Kidney (tissue), 14 donors: ENCODE results near the gene CCDC85C. TPM values are rescaled to one million over a fixed set of nuclear protein-coding genes. Genes with fewer than 3 reads are reported as not detected.

ENCODE experiments used
- DNase-seq, 5 donors: peaks; one replicate each; pipeline ENCODE4 v3.0.0-alpha.2; 2013 to 2020
- FAIRE-seq: peaks from 2 replicates; lab custom pipeline; 2012; peaks lifted over from hg19 to GRCh38; lab: Jason Lieb, UNC
- H3K27ac ChIP-seq, 2 donors: one replicate each; pipeline ENCODE4 v1.7.0; 2013; ENCODE audit warnings: low read depth in 2 of 2, low read length in 2 of 2, inconsistent platforms in 1 of 2
- H3K27me3 ChIP-seq: one replicate; pipeline ENCODE4 v1.7.1; 2013; ENCODE audit warnings: low read length, inconsistent platforms; ENCODE audit not compliant: control insufficient read depth, insufficient read depth
- H3K36me3 ChIP-seq, 3 donors: one replicate each; pipeline versions ENCODE4 v1.7.0 to v1.7.1; 2013; ENCODE audit warnings: low read length in 3 of 3, control low read depth in 1 of 3, inconsistent platforms in 1 of 3; ENCODE audit not compliant: insufficient read depth in 3 of 3, control insufficient read depth in 2 of 3
- H3K4me1 ChIP-seq, 3 donors: one replicate each; pipeline versions ENCODE4 v1.7.0 to v1.7.1; 2013; ENCODE audit warnings: low read length in 3 of 3, inconsistent platforms in 1 of 3, low read depth in 1 of 3; ENCODE audit not compliant: control insufficient read depth in 2 of 3, insufficient read depth in 2 of 3
- H3K4me3 ChIP-seq, 3 donors: one replicate each; pipeline versions ENCODE4 v1.7.0 to v1.8.1; 2013; ENCODE audit warnings: low read length in 3 of 3, control low read depth in 1 of 3, inconsistent platforms in 1 of 3
- H3K9ac ChIP-seq, 3 donors: one replicate each; pipeline versions ENCODE4 v1.7.0 to v1.7.1; 2013; ENCODE audit warnings: low read length in 3 of 3, control low read depth in 1 of 3, inconsistent platforms in 1 of 3
- H3K9me3 ChIP-seq, 3 donors: one replicate each; pipeline versions ENCODE4 v1.7.0 to v1.7.1; 2013; ENCODE audit warnings: low read length in 3 of 3, control low read depth in 1 of 3, inconsistent platforms in 1 of 3; ENCODE audit not compliant: control insufficient read depth in 2 of 3, insufficient read depth in 1 of 3
- intact Hi-C: fragments of 100-400 bp; cut with DNase I; formaldehyde crosslinking; loops from one replicate; pipeline ENCODE4 v1.11.1; 2022
- polyA plus RNA-seq: library from polyadenylated mRNA; stranded (reverse); fragments of 350-450 nt; fragmentation: Illumina TruSeq; extraction: RNeasy Lipid Tissue Mini Kit (QIAGEN cat#74804); gene quantifications from one replicate; pipeline ENCODE4 v1.2.3, GENCODE V29; 2014; ENCODE audit warnings: low read depth, low replicate concordance; ENCODE audit not compliant: insufficient read depth
- total RNA-seq: library from RNA; stranded (reverse); fragmentation: NEBNext Ultra II Directional; extraction: Animal tissue kit (Norgen Biotek cat#: 25700); gene quantifications from one replicate; pipeline ENCODE4 v1.2.1, GENCODE V29; 2021
- TF ChIP-seq, protein P1 (sequence below): IDR thresholded peaks from 3 replicates; pipeline ENCODE4 v1.5.1; 2012; ENCODE audit warnings: mild to moderate bottlenecking, moderate library complexity, borderline replicate concordance; ENCODE audit not compliant: insufficient read depth; ENCODE audit errors: extremely low read depth
- donor health status: control.
- donor health status: control.
- donor health status: control.
- donor health status: control.
- donor health status: control.
- donor health status: DM: yes; HTN: yes; CAD: no.
- donor health status: Normal renal cell carcinoma (clear cell type).

CCDC85C gene
- total and polyA plus RNA-seq, 2 donors from 2014 or later = 14.7 to 21.4 TPM

DNA sequence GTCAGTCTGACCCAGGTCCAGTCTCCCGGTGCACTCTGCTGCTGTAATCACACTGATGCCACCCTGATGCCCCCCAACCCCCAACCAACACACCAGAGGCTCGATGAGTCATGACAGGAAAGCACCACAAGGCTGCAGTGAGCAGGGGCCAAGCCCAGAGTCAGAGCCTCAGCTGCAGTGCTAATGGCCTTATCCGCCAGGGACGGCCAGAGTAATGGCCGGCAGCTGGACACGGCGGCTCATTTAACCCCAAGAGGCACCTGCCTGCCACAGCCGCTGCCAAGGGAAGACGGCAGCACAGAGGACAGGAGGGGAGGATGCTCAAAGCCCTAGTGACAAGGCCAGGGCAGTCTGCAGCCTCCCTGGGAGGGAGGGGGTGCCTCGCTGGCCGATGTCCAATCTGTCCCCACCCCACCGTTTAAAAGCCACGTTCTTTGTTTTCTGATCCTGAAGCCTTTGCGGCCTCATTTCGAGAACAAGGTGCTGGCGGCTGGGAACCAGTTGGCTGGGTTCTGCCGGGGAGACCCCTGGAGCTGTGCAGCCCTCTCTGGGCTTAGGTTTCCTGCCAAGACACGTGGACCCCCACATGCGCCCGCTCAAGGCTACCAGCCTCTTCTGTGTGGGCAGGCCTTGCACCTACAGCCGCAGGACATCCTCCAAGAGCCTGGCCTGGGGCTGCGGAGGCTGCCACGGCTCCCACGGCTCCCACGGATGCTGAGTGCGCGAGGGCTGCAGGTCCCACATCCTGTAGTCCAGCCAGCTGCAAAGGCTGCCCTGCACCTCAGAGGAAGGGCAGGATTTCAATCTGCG, 13.1 kb downstream of the CCDC85C start:
- Histone ChIP-seq H3K27me3 (no peaks in the 10 kb centered on the region), H3K4me1 (peaks cover 0 to 32% (median 25%) of the 10 kb centered on the region in 3 donors), H3K4me3 (no peak overlapping the region), H3K9ac (no peak overlapping the region), H3K27ac (no peak overlapping the region), H3K9me3 (no peaks in the 10 kb centered on the region), H3K36me3 (no peaks in the 10 kb centered on the region)
- DNase-seq (no peak), FAIRE-seq (no peak)
- TF ChIP-seq, protein P1, sequence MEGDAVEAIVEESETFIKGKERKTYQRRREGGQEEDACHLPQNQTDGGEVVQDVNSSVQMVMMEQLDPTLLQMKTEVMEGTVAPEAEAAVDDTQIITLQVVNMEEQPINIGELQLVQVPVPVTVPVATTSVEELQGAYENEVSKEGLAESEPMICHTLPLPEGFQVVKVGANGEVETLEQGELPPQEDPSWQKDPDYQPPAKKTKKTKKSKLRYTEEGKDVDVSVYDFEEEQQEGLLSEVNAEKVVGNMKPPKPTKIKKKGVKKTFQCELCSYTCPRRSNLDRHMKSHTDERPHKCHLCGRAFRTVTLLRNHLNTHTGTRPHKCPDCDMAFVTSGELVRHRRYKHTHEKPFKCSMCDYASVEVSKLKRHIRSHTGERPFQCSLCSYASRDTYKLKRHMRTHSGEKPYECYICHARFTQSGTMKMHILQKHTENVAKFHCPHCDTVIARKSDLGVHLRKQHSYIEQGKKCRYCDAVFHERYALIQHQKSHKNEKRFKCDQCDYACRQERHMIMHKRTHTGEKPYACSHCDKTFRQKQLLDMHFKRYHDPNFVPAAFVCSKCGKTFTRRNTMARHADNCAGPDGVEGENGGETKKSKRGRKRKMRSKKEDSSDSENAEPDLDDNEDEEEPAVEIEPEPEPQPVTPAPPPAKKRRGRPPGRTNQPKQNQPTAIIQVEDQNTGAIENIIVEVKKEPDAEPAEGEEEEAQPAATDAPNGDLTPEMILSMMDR = no peak
- intact Hi-C loops = no loop called here

DNA sequence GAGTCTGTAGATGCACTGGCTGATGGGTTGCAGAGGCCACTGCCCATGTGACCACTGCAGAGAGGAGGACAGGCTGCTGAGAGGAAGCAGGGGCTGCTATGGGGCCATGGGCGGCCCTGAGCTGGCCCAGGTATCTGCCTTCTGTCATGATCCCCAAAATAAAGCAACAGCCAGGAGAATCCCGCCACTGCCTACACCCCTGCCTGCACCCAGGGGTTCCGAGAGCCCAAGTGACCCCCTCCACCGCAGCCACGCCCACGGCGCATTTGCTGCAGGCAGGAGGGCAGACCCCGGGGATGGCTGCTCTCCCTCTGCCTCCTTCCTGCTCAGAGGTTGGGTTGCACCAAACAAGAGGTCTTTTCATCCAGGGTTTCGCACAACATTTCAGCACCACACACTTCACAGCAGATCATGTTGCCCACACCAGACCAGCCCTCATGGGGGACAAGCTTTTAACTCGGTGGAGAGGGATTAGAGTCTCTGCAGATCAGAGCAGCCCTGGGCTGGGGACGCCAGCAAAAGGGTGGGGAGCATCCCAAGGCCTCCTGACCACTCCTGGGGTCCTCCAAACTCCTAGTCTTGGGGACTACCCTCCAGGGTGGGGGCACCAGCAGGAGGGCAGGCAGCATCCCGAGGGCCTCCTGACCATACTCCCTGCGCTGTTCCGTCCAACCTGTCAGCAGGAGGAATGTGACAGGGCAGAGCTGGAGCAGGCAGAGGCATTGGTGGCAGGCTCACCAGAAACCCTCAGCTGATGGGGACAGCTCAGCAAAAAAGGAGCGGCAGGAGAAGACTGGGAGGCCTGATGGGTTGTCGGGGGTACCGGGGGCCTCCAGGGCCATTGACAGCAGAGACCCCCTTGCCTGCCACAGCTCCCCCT, 14.1 kb downstream of the CCDC85C start:
- H3K27ac ChIP-seq = no peak overlapping the region
- H3K9me3 ChIP-seq = no peaks in the 10 kb centered on the region
- H3K4me1 ChIP-seq = peaks cover 0 to 29% (median 21%) of the 10 kb centered on the region in 3 donors
- TF ChIP-seq, protein P1 = no peak
- no peaks in the 10 kb centered on the region for H3K36me3 ChIP-seq
- H3K27me3 ChIP-seq = no peaks in the 10 kb centered on the region
- intact Hi-C loops = no loop called here
- H3K4me3 ChIP-seq = no peak overlapping the region
- DNase-seq = no peak
- FAIRE-seq = no peak
- H3K9ac ChIP-seq = no peak overlapping the region

DNA sequence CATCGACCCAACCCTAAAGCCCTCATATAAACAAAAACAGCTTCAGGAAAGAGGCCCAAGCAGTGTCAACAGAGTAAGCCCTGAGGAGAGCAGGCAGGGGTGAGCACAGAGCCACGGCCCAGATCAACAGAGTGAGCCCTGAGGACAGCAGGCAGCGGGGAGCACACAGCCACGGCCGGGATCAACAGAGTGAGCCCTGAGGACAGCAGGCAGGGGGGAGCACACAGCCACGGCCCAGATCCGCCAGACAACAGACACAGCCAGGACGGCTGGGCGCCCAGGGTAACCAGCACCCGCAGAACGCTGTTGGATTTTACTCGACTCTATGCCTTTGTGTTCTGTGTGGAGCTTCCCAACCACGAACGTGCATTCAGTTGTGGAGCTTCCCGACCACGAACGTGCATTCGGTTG, 15.0 kb downstream of the CCDC85C start:
- Histone ChIP-seq H3K4me1 (peaks cover 0 to 26% (median 17%) of the 10 kb centered on the region in 3 donors), H3K27me3 (no peaks in the 10 kb centered on the region), H3K9ac (no peak overlapping the region), H3K36me3 (no peaks in the 10 kb centered on the region), H3K27ac (no peak overlapping the region), H3K9me3 (no peaks in the 10 kb centered on the region), H3K4me3 (no peak overlapping the region)
- FAIRE-seq (no peak), DNase-seq (no peak)
- TF ChIP-seq, protein P1 = no peak
- intact Hi-C loops = no loop called here
